Islet of Langerhans (tissue), 1 donor: ENCODE results near the gene TSC22D2.
A peak's percentile ranks its signal among the peaks of the same experiment; 100 is the strongest.

ENCODE experiments used
- FAIRE-seq: peaks from one replicate; lab custom pipeline; 2011; peaks lifted over from hg19 to GRCh38; lab: Jason Lieb, UNC

TSC22D2 gene

DNA sequence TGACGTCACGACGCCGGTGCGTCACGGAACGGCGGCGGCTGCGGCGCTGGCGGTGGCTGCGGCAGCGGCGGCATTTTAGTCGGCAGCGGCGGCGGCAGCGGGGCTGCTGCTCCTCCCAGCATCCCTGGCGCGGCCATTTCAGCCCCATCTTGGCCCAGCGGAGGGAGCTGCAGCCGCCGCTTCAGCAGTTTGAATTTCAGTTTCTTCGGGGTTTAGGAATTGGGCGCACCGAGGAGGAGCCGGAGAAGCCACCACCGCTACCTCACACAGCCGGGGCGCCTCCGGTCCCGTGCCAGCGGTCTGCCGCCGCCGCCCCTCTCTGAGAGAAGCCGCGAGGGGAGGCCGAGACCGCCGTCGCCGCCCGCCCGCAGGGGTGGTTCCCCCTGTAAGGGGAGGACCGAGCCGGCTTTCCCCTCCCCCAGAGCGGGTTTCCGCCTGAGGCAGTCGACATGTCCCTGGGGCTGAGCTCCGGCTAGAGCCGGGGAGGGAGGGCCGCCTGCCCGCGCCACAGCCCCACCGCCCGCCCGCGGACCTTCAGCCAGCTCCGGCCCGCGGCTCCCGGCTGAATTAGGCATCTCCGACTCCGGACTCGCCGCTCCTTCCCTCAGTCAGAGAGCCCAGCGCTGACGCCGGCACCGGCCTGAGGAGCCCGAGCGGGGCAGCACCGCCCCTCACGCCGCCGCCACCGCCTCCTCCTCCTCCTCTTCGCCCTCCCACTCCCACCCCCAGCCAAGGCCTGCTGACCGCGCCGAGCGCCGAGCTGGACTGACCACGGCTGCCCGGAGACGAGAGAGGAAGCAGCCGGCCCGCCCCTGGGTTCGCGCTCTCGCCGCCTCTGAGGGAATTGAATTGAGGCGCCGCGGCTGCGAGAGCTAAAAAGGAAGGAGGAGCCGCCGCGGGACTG is at the start of gene TSC22D2:
TSS of gene TSC22D2 (plus strand) at position 78 of the 904 bp plus-strand sequence. CDS start 1,053 bp downstream, outside the sequence.
- no peak for FAIRE-seq

DNA sequence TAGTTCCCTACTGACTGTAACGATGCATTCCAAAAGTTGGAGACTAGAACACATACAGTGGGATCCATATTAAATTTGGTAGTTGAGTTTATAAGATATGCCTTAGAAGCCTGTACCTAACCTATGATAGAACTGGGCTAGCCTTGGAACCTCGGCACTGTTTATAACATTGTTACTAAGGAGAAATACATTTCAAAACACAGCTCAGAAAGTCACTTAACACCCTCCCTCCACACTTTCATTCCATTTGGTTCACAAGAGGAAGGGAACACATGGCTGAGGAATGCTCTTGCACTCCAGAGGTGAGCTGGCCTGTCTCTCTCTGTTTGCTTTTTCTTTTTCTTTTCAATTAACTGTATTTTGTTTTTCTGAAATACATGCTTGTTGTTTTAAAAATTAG is 48.7 kb upstream of the TSC22D2 start:
- no peak for FAIRE-seq

DNA sequence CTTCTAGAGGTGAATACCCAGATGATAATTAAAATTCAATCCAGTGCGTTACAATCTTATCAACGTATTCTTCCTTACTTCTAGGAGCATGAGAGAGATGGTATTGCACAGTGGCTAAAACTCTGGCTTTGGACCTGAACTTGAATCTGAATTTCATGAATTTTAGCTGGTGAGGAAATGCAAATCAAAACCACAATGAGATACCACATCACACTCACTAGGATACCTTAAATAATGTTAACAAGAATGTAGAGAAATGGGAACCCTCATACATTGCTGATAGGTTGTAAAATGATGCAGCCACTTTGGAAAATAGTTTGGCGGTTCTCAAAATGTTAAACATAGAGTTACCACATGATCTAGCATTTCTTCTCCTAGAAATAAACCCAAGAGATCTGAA is 47.1 kb upstream of the TSC22D2 start:
- FAIRE-seq: no peak

DNA sequence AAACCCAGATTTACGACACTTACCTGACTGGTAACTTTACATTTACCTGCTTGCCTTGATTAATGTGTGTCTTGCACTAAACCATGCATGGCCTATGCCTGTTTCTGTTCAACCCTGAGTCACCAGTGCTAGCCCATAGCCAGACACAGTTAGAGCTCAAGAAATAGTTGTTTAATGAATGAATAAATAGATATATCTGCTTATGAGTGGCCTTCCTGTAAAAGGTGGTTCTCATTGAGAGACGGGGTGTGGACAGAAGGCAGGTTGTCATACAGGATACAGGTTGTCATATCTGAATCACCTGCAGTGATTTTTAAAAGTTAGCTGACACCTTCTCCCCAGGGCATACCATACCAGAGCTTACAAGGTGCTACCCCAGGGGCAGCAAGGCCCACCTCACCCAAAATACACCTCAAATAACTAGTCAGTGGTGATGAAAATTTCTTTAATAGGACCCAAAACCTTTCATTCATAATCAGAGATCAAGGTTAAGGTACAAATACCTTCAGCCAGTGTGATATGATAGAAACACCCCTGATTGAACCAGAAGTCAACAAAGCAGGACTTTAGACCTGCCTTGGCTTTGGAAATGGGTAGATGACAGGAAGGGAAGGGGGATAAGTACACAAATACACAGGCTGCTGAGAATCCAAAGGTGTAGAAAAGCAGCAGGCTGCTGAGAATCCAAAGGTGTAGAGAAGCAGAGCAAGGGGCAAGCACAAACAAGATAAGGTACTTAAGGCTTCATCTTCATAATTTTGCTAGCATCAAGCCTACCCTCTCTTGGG is 45.4 kb upstream of the TSC22D2 start:
- no peak for FAIRE-seq

DNA sequence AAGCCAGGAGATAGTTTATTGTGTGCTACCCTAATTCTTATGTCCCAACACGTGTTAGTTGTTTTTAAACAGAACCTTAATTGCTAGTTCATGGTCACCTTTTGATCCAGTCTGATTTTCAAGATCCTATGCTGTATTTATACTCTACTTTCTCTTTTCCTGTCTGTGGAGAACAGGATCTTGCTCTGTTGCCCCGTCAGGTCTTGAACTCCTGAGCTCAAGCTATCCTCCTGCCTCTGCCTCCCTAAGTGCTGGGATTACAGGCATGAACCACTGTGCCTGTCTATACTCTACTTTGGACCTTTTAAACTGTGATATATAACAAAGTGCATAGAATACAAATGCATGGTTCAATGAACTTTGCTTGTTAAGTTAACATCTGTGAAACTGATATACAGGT is 44.7 kb upstream of the TSC22D2 start:
- FAIRE-seq: no peak

DNA sequence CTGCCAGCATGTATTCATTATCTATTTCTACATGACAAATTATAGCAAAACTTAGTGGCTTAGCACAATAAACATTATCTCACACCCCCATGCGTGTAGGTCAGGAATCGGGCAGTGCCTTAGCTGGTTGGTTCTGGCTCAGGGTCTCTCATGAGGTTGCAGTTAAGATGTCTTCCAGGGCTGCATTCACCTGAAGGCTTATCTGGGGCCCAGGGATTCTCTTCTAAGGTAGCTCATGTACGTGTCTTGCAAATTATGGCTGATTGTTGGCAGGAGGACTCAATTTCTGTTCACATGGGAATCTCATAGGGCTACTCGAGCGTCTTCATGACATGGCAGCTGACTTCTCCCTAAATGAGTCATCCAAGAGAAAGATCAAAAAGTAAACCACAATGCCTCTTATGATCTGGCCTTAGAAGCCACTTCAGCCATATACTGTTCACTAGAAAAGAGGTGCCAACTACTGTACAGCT is 42.9 kb upstream of the TSC22D2 start:
- no peak for FAIRE-seq

- FAIRE-seq: no peak
Observed at GRCh38 chr3:150367757-150368156, 40.3 kb upstream of the TSC22D2 start.

DNA sequence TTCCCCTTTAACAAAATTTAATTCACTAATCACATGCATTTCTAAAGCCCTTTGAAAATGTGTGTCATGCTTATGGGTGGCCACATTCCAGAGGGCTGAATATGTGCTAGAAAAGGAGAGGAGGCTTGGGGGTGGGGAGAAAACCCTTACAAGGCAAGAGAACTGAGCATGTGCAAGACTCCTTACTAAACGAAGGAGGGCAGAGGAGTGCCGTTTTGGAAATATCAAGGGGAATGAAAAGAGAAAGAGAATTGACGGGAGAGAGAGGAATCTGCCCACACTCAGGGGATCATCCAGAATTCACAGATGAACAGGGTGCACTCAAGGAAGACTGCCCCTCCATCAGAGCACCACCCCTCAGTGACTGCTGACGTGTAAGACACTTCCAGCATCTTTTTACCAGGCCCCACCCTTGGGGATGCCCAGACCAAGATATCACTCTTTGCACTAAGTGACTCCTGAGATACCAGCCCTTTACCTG is 37.9 kb upstream of the TSC22D2 start:
- FAIRE-seq: no peak

DNA sequence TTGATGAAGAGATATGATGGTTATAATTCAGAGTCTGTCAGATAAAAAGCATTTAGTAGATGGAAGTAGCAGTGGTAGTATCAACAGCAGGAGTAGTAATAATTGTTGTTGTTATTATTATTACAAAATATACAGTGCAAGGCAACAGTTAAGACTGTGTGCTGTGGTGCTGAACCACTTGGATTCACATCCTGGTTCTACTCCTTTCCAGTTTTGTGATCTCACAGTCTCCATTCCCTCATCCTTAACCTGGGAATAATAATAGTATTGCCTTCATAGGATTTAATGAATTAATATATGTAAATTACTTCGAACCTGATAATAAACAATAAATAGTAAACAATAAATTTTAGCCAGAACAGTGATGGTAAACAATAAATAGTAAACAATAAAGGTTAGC is 37.1 kb upstream of the TSC22D2 start:
- FAIRE-seq: no peak

DNA sequence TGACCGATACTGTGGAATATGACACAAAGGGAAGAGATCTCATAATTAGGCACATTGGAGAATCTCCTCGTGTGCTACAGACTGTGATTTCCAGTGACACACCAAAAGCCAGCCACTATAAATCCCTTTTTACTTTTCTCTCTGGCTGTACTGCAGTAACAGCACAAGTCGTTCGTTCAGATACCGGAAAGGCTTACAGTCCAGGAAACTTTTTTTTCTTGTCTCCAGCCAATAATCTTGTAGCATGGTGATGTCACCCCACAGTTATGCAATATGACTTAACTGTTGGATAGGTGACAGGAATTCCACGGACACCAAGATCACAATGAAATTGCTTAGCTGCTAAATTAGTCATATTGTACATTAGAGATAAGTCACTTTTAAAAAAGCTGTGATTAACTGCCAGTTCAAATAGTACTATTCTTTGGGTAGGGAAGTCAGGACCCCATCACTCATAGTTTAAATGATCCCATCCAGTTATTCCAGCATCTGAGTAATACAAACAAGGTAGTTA is 36.3 kb upstream of the TSC22D2 start:
- peak; percentile 93 for FAIRE-seq

DNA sequence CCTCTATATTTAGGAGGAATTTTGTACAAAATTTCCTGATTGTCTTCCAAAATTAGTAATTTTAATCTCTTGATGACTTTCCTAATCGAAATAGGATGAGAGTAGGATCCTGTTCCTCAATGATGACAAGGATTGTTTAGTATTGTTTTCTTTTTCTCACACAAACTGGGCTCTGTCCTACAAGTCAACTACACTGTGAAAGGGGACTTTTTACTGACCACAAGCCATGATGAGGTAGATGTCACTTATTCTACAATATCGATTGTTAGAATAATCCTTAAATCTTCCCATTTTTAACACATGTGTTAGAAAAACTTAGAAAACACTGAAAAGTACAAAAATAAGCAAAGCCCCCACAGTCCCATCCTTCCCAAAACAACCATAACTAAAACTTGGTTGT is 35.8 kb upstream of the TSC22D2 start:
- no peak for FAIRE-seq

- no peak for FAIRE-seq
Observed at GRCh38 chr3:150372722-150373121, 35.4 kb upstream of the TSC22D2 start.

- FAIRE-seq: no peak
Observed at GRCh38 chr3:150373234-150373875, 34.7 kb upstream of the TSC22D2 start.

DNA sequence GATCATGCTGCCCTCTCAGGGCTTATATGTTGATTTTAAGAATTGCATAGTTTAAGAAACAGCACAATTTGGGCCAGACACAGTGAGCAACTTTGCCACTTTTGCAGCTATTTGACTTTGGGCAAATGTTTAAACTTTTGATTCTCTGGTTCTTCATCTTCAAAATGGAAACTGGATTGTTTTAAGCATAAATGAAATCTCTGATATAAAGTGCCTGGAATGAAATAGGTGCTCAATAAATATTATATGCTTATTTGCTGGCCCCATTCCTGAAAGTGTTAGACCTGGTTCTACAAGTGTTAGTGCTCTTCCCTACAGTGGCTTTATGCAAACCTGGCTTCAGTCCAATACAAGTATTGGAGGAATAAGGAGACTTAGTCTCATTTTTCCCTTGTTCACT is 33.1 kb upstream of the TSC22D2 start:
- FAIRE-seq: no peak

DNA sequence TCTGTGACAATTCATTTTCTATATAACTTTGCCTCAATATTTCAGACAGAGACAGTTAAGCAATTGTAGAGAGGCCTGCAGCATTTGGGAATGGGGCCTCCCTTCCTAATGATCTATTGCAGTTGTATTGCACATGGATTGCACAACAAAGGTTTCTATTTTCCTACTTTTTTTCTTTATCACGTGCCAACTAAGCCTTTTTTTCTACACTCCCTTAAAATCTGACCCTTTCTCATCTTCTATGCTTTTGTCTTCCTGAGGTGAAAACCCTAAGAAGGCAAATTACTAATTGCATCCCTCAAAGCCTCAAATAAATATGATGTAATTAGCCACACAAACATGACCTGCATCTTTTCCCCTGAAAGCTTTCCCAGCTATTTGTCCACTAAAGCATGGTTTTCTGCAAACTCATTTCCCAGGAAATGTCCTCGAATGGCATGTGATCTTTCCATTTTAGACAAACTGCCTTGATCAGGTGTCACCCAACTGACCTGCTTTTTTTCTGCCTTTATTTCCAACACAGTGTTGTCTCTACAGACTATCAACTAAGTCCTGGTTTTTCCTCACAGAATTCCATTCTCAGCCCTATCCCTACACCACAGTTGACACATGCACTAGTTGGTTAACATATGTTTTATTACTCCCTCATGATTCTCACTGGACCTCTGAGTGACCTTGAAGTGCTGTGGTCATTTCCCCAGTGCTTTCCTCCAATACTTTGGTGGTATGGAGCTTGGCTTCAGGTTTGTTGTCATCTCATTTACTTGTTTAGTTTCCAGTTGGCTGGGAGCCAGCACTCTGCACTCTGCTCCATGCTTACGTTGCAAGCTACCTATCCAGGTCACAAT is 31.9 kb upstream of the TSC22D2 start:
- FAIRE-seq: no peak

DNA sequence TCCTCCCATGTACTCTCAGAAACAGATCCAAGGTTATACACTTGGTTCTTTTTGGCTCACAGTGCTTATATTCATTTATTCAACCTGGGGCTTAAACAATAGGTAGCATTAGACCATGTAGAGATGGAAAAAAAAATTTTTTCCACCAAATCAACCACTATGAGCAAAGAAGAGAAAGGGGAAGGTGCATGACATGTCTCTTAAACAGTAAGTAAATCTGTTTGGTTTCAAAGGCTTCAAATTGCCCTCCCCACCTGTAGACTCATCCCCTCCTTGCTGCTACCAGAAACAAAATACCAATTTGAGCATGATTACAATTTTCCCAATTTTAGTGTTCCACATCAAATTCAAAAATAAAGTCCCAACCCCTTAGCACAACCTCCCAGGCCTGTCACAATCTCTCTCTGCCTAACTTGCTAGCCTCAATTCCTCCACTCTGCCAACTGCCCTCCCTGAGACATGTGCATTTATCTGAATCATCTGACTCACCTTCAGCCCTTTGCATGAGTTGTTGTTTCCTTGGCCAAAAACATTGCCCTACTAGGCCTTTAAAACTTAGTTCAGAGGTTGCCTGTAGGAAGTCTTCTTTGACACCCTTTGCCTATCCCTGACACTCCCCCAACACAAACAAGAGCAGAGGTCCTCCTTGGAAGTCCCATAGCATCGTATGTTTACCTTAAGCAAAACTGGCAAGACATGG is 30.3 kb upstream of the TSC22D2 start:
- FAIRE-seq: no peak

DNA sequence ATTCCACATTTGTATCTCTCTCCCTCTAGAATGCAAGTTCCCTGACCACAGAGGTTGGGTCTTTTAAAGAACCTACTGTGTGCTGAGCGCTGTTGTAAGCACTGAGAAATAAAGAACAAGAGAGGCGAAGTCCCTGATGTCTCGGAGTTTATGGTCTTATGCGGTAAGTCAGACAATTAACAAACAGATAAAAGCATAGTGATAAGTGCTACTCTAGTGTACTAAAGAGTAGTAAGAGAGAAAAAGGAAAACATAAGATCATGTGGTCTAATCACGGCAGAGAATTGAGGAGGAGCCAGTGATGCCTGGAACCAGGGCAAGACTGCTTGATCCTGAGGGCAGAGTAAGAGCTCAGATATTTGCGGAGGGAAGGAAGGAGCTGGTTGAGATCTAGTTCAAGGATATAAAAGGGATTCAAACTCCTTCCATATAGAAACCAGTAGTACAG is 29.8 kb upstream of the TSC22D2 start:
- no peak for FAIRE-seq

DNA sequence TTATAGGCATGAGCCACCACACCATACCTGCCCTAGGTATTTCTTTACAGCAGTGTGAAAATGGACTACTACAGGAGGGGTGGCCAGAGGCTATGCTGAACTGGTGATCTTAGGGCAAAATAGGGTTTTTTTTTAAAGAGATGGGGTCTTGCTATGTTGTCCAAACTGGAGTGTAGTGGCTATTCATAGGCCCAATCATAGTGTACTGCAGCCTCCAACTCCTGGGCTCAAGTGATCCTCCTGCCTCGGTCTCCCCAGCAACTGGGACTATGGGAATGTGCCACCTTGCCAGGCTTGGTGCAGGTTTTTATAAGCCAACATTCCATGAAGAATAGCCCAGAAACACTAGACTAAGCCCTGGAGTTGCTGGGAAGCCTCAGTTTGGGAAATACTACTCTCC is 28.6 kb upstream of the TSC22D2 start:
- no peak for FAIRE-seq

DNA sequence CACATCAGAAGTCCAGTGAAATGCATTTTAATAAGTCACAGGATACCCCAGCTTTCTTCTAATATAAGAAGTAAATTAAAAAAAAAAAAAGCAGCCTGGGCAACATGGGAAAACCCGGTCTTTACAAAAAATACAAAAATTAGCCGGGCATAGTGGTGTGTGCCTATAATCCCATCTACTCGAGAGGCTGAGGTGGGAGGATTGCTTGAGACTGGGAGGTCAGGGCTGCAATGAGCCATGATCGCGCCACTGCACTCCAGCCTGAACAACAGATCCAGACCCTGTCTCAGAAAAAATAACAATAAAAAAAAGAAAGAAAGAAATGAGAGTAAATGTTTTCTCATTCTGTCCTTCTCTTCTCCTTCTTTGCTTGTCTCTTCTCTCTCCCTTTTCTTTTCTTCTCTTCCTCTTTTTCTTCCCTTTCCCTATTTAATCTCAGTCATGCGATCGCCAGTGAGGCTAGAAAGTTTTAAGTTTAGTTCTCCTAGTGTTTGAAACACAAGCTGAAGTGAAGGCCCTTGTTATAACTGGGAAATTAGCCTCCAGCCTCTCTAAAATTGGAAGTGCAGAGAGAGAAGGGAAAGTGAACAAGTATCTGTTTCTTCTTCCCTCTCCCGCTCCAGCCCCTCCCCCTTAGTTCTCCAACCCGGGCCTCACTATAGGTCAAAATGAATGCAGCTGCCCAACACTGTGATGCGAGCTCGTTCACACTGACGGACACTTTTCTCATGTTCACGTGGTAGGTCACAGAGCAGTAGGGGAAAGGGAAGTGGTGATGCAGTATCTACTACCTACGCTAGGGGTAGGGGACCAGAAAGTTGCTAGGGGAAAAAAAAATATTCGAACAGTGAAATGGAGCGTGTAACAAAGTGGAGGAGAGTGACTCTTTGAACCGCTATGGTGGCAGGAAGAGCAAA is 23.5 kb upstream of the TSC22D2 start:
- FAIRE-seq: no peak
